ENCODE results near the gene ZBTB20. TPM values are rescaled to one million over a fixed set of nuclear protein-coding genes. Genes with fewer than 3 reads are reported as not detected.

The ZBTB20 gene
- total RNA-seq, 2 donors from 2014 or later: 112 to 120 TPM

DNA sequence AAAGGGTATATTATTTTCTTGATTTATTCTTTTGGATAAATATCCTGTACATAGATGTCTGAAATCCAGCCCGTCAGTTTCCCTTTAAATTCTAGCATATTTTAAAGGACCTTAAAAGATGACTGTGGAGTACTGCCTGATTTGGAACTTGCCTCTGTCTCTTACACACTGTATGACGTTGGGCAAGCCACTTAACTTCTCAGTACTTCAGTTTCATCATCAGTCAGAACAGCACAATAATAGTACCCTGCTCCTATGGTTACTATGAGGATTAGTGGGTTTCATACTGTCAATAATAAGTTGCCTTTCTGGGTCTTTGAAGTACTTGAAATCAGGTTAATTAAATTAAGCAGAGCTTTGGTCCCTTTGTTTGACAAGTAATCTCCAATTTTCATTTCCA is 479.0 kb downstream of the ZBTB20 start:
- Histone ChIP-seq H3K36me3 (no peaks in the 10 kb centered on the region), H3K27ac (no peak overlapping the region), H3K9me3 (no peaks in the 10 kb centered on the region), H3K4me1 (ENCODE audit: control insufficient read depth in 1 of 2, low read depth in 2 of 2) (no peaks in the 10 kb centered on the region), H3K27me3 (replicated peaks; ENCODE audit: insufficient read depth) (no peaks in the 10 kb centered on the region), H3K4me3 (no peak overlapping the region)
- ATAC-seq (ENCODE audit: insufficient number of reproducible peaks, low FRiP score, low read depth) (no peak), DNase-seq (ENCODE audit: low spot score) (no peak)
- TF ChIP-seq CTCF (IDR thresholded peaks at IDR 0.05): no peak

- Histone ChIP-seq H3K27ac (no peak overlapping the region), H3K4me3 (no peak overlapping the region), H3K4me1 (ENCODE audit: control insufficient read depth in 1 of 2, low read depth in 2 of 2) (no peaks in the 10 kb centered on the region), H3K9me3 (no peaks in the 10 kb centered on the region), H3K27me3 (replicated peaks; ENCODE audit: insufficient read depth) (no peaks in the 10 kb centered on the region), H3K36me3 (no peaks in the 10 kb centered on the region)
- ATAC-seq (ENCODE audit: insufficient number of reproducible peaks, low FRiP score, low read depth) (no peak), DNase-seq (ENCODE audit: low spot score) (no peak)
- TF ChIP-seq CTCF (IDR thresholded peaks at IDR 0.05): no peak
Observed at GRCh38 chr3:114666623-114667022, 480.5 kb downstream of the ZBTB20 start.

- ATAC-seq (ENCODE audit: insufficient number of reproducible peaks, low FRiP score, low read depth): no peak
- Histone ChIP-seq H3K4me3 (no peak overlapping the region), H3K9me3 (no peaks in the 10 kb centered on the region), H3K4me1 (ENCODE audit: control insufficient read depth in 1 of 2, low read depth in 2 of 2) (peaks cover 19 to 21% of the 10 kb centered on the region in 2 donors), H3K27ac (no peak overlapping the region), H3K27me3 (replicated peaks; ENCODE audit: insufficient read depth) (no peaks in the 10 kb centered on the region), H3K36me3 (no peaks in the 10 kb centered on the region)
- no peak for TF ChIP-seq CTCF (IDR thresholded peaks at IDR 0.05)
- DNase-seq (ENCODE audit: low spot score): no peak
Observed at GRCh38 chr3:114664006-114664405, 483.1 kb downstream of the ZBTB20 start.

DNA sequence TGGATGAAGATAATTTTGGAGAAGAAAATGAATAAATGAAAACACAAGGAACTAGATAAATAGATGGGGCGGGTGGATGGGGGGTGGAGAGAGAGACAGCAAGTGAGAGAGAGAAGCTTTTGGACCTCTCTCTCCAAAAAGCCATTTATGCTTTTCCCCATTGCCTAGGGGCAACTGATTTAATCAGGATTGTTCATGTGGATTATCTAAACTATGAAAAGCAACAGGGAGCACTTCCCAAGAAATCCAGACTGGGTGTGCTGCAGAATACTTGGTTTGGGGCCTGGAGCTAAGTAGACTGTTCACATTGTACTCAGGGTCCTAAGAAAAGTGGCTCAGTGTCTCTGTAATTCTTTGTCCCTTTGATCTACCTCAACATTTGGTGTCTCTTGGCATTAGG is 486.3 kb downstream of the ZBTB20 start:
- Histone ChIP-seq H3K36me3 (no peaks in the 10 kb centered on the region), H3K27ac (peak overlapping the region; percentile 5 to 69), H3K4me1 (ENCODE audit: control insufficient read depth in 1 of 2, low read depth in 2 of 2) (peaks cover 20 to 22% of the 10 kb centered on the region in 2 donors), H3K27me3 (replicated peaks; ENCODE audit: insufficient read depth) (no peaks in the 10 kb centered on the region), H3K4me3 (no peak overlapping the region), H3K9me3 (no peaks in the 10 kb centered on the region)
- no peak for TF ChIP-seq CTCF (IDR thresholded peaks at IDR 0.05)
- no peak for DNase-seq (ENCODE audit: low spot score)
- no peak for ATAC-seq (ENCODE audit: insufficient number of reproducible peaks, low FRiP score, low read depth)

- H3K4me3 ChIP-seq: peak overlapping the region; percentile 55
- no peak for ATAC-seq (ENCODE audit: insufficient number of reproducible peaks, low FRiP score, low read depth)
- H3K27me3 ChIP-seq (replicated peaks; ENCODE audit: insufficient read depth): no peaks in the 10 kb centered on the region
- peak overlapping the region; percentile 5 to 69 for H3K27ac ChIP-seq
- TF ChIP-seq CTCF (IDR thresholded peaks at IDR 0.05): no peak
- no peaks in the 10 kb centered on the region for H3K9me3 ChIP-seq
- H3K4me1 ChIP-seq (ENCODE audit: control insufficient read depth in 1 of 2, low read depth in 2 of 2): peaks cover 20 to 22% of the 10 kb centered on the region in 2 donors
- no peaks in the 10 kb centered on the region for H3K36me3 ChIP-seq
- DNase-seq (ENCODE audit: low spot score): no peak
Observed at GRCh38 chr3:114660124-114660523, 487.0 kb downstream of the ZBTB20 start.
